Measurements from ENCODE around the gene FAM83E.

FAM83E gene

GRCh38 chr19:48646001-48646721, 31.3 kb upstream of the FAM83E start, which contains the start of gene CA11:
Gene CA11, minus strand, starts transcription at chr19:48646187. Its CDS starts 555 bp downstream, at chr19:48645632.
- peak; percentile 92 for DNase-seq (ENCODE audit: low spot score)
- TF ChIP-seq CTCF (IDR thresholded peaks at IDR 0.05; ENCODE audit: extremely low read depth, missing control alignments) = peak; percentile 86

- TF ChIP-seq CTCF (IDR thresholded peaks at IDR 0.05; ENCODE audit: extremely low read depth, missing control alignments) = no peak
- peak; percentile 13 for DNase-seq (ENCODE audit: low spot score)
These were observed 30.7 kb upstream of the FAM83E start for GRCh38 chr19:48645620-48646000.

GRCh38 chr19:48644839-48645619, 30.2 kb upstream of the FAM83E start:
- TF ChIP-seq CTCF (IDR thresholded peaks at IDR 0.05; ENCODE audit: extremely low read depth, missing control alignments) = no peak
- peak; percentile 79 for DNase-seq (ENCODE audit: low spot score)

GRCh38 chr19:48644355-48644754, 29.5 kb upstream of the FAM83E start:
- no peak for TF ChIP-seq CTCF (IDR thresholded peaks at IDR 0.05; ENCODE audit: extremely low read depth, missing control alignments)
- DNase-seq (ENCODE audit: low spot score) = no peak

- DNase-seq (ENCODE audit: low spot score) = no peak
- no peak for TF ChIP-seq CTCF (IDR thresholded peaks at IDR 0.05; ENCODE audit: extremely low read depth, missing control alignments)
These were observed 28.0 kb upstream of the FAM83E start for GRCh38 chr19:48642862-48643261.

- DNase-seq (ENCODE audit: low spot score) = no peak
- no peak for TF ChIP-seq CTCF (IDR thresholded peaks at IDR 0.05; ENCODE audit: extremely low read depth, missing control alignments)
These were observed 27.0 kb upstream of the FAM83E start for GRCh38 chr19:48641850-48642249.
